ENCODE data around the gene ABCC9.
"Not testable (repeated sequence)": the region's sequence is repeated elsewhere in the genome, so short reads cannot be mapped to it uniquely, and the experiment has no call there.

ABCC9 gene

DNA sequence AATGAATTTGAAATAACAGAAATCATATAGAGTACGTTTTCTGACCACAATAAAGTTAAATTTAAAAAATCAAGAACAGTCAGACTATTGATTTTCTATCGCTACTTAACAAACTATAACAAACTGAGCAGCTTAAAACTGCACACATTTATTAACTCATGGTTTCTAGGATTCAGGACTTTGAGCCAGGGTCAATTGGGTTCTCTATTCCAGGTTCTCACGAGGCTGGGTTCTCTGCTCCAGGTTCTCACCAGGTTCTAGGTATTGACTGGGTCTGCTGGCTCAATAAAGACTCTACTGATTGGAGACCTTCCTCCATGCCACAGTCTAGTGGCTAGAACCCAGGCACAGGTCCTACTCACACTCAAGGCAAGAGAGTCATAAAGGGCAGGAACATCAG, 22.8 kb downstream of the ABCC9 start:
- DNase-seq (ENCODE audit: low read depth in 1 of 2, low spot score in 1 of 2), result no peak
- TF ChIP-seq JUND (IDR thresholded peaks at IDR 0.05; ENCODE audit: low read depth), result no peak
- in situ Hi-C loops (cut with HindIII; ENCODE audit: low pct_unique_long_range_greater_than_20kb, low sequenced_read_pairs), result no loop called here

- in situ Hi-C loops (cut with HindIII; ENCODE audit: low pct_unique_long_range_greater_than_20kb, low sequenced_read_pairs), result no loop called here
- TF ChIP-seq JUND (IDR thresholded peaks at IDR 0.05; ENCODE audit: low read depth), result no peak
These were observed 27.4 kb downstream of the ABCC9 start for GRCh38 chr12:21913823-21914222.

DNA sequence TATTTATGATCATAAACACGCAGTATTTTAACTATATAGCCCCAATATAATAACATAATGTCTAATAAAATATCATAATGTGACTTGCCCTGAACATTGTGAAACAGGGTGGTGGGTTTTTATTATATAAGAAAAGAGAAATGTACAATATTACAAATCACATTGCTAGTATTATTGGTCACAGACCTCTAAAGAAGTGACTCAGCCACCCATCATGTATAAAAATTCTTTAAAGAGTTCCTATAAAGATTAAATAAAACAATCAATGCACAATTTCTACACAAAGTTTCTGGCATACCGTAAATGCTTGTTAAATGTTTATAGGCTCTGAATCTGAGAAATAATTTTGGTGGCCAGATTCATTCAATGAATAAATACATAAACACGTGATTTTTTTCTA, 28.9 kb downstream of the ABCC9 start:
- DNase-seq (ENCODE audit: low read depth in 1 of 2, low spot score in 1 of 2), result no peak

More at GRCh38 chr12:21913823-21914222, 27.4 kb downstream of the ABCC9 start:
- DNase-seq (ENCODE audit: low read depth in 1 of 2, low spot score in 1 of 2), result no peak

DNA sequence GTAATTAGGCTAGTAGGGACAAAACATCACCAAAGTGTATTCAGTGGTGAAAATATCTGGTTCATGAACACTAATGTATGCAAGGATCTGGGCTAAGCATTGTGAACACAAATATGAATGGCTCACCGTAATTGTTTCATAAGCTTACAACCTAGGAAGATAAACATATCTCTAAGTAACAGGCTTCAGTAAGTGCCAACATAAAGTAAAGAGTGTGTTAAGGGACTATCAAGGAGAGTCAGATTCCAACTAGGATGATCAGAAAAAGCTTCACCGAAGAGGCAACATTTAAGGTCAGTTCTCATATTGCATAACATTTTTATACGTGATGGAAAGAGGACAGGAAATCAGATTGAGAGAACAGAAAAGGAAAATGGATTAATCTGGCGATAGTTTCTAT, 29.4 kb downstream of the ABCC9 start:
- in situ Hi-C loops (cut with HindIII; ENCODE audit: low pct_unique_long_range_greater_than_20kb, low sequenced_read_pairs), result no loop called here
- no peak for DNase-seq (ENCODE audit: low read depth in 1 of 2, low spot score in 1 of 2)
- no peak for TF ChIP-seq JUND (IDR thresholded peaks at IDR 0.05; ENCODE audit: low read depth)

More for the DNA sequence above, 28.9 kb downstream of the ABCC9 start:
- TF ChIP-seq JUND (IDR thresholded peaks at IDR 0.05; ENCODE audit: low read depth), result no peak
- in situ Hi-C loops (cut with HindIII; ENCODE audit: low pct_unique_long_range_greater_than_20kb, low sequenced_read_pairs), result no loop called here

GRCh38 chr12:21910657-21911056, 30.6 kb downstream of the ABCC9 start:
- TF ChIP-seq JUND (IDR thresholded peaks at IDR 0.05; ENCODE audit: low read depth), result no peak
- in situ Hi-C loops (cut with HindIII; ENCODE audit: low pct_unique_long_range_greater_than_20kb, low sequenced_read_pairs), result no loop called here
- no peak for DNase-seq (ENCODE audit: low read depth in 1 of 2, low spot score in 1 of 2)

- no peak for DNase-seq (ENCODE audit: low read depth in 1 of 2, low spot score in 1 of 2)
- TF ChIP-seq JUND (IDR thresholded peaks at IDR 0.05; ENCODE audit: low read depth), result no peak
- in situ Hi-C loops (cut with HindIII; ENCODE audit: low pct_unique_long_range_greater_than_20kb, low sequenced_read_pairs), result no loop called here
These were observed 33.0 kb downstream of the ABCC9 start for GRCh38 chr12:21907948-21908837.

DNA sequence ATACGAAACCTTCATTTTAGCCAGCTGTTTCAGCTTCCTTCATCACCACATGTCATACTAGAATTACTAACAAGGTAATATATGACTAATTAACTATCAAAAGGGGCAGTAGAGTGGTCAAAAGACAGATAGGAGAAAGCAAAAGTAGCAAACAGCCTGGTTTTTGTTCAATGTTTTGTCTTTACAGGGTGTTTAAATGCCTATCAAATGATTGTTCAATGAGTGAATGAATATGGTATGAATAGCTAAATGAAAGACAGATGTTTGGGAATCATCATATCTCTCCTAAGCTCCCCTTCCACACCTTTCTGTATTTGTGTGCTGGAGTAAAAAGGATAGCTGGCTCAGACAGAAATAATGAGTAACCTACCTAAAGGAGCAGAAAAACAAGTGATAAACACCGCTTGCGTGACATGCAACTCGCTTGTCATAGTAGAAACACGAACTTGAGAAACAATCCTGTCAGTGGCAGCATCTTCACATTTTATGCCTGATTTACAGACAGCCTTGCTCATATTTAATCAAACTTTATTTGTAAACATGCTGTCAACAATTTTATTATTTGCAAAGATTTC, 34.2 kb downstream of the ABCC9 start:
- TF ChIP-seq JUND (IDR thresholded peaks at IDR 0.05; ENCODE audit: low read depth), result no peak
- in situ Hi-C loops (cut with HindIII; ENCODE audit: low pct_unique_long_range_greater_than_20kb, low sequenced_read_pairs), result no loop called here
- no peak for DNase-seq (ENCODE audit: low read depth in 1 of 2, low spot score in 1 of 2)

GRCh38 chr12:21899532-21899931, 41.7 kb downstream of the ABCC9 start:
- not testable (repeated sequence) for DNase-seq (ENCODE audit: low read depth in 1 of 2, low spot score in 1 of 2)

DNA sequence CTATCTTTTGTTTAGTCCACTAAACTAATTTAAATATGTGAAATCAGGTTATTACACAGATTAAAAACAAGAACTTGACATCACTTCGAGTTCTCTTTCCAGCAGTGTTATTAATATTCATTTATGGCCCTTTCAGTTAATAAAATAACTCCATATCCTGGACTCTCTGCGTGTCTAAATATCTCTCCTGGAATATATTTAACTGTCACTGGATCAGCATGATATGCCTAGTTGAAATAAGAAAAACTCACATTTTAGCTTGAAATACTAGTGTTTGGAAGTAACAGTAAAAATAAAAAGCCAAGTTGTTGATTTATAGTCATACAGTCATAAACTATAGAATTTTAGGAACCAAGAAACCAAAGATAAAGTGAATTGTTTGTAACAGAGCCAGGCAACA, 45.6 kb downstream of the ABCC9 start:
- DNase-seq (ENCODE audit: low read depth in 1 of 2, low spot score in 1 of 2), result no peak
- TF ChIP-seq JUND (IDR thresholded peaks at IDR 0.05; ENCODE audit: low read depth), result no peak
- in situ Hi-C loops (cut with HindIII; ENCODE audit: low pct_unique_long_range_greater_than_20kb, low sequenced_read_pairs), result no loop called here

More at GRCh38 chr12:21899532-21899931, 41.7 kb downstream of the ABCC9 start:
- in situ Hi-C loops (cut with HindIII; ENCODE audit: low pct_unique_long_range_greater_than_20kb, low sequenced_read_pairs), result not testable (repeated sequence)

GRCh38 chr12:21894792-21895595, 46.2 kb downstream of the ABCC9 start:
- in situ Hi-C loops (cut with HindIII; ENCODE audit: low pct_unique_long_range_greater_than_20kb, low sequenced_read_pairs), result no loop called here
- peak in 1 of 2 experiments; percentile 44 for DNase-seq (ENCODE audit: low read depth in 1 of 2, low spot score in 1 of 2)

GRCh38 chr12:21893924-21894323, 47.3 kb downstream of the ABCC9 start:
- no peak for DNase-seq (ENCODE audit: low read depth in 1 of 2, low spot score in 1 of 2)
- in situ Hi-C loops (cut with HindIII; ENCODE audit: low pct_unique_long_range_greater_than_20kb, low sequenced_read_pairs), result no loop called here
- no peak for TF ChIP-seq JUND (IDR thresholded peaks at IDR 0.05; ENCODE audit: low read depth)

More at GRCh38 chr12:21894792-21895595, 46.2 kb downstream of the ABCC9 start:
- TF ChIP-seq JUND (IDR thresholded peaks at IDR 0.05; ENCODE audit: low read depth), result no peak

GRCh38 chr12:21892341-21892740, 48.9 kb downstream of the ABCC9 start:
- no peak for DNase-seq (ENCODE audit: low read depth in 1 of 2, low spot score in 1 of 2)
- in situ Hi-C loops (cut with HindIII; ENCODE audit: low pct_unique_long_range_greater_than_20kb, low sequenced_read_pairs), result no loop called here
- no peak for TF ChIP-seq JUND (IDR thresholded peaks at IDR 0.05; ENCODE audit: low read depth)
